MCF 10A (cell line): ENCODE measurements around the gene STAT6. TPM values are rescaled to one million over a fixed set of nuclear protein-coding genes. Genes with fewer than 3 reads are reported as not detected.
"Not testable (repeated sequence)": the region's sequence is repeated elsewhere in the genome, so short reads cannot be mapped to it uniquely, and the experiment has no call there.

Experiments
- BruUV-seq: library from RNA; stranded (reverse); fragments of 400-500 nt; replicated peaks from 2 replicates; lab custom pipeline; 2021; lab: Mats Ljungman, UMichigan
- CTCF ChIA-PET: fragments of 300-600 bp; sonication (Branson Sonifier 250); formaldehyde crosslinking; extraction: SDS; loops from one replicate; lab custom pipeline; 2021; ENCODE audit warnings: antibody characterized with exemption, inconsistent platforms; lab: Yijun Ruan, JAX
- POLR2A ChIA-PET: fragments of 300-600, 350-650 bp; sonication (Branson Sonifier 250); formaldehyde crosslinking; extraction: SDS; loops from one replicate; lab custom pipeline; 2020; ENCODE audit warnings: antibody characterized with exemption, inconsistent platforms; lab: Yijun Ruan, JAX
- DNase-seq: peaks from one replicate; pipeline ENCODE4 v3.0.0-alpha.2; 2018; ENCODE audit not compliant: unreplicated experiment
- H3K27ac Mint-ChIP-seq: one replicate; pipeline ENCODE4 v1.8.0; 2022; ENCODE audit warnings: mild to moderate bottlenecking, low read depth, mixed read lengths; ENCODE audit not compliant: unreplicated experiment
- H3K27me3 Mint-ChIP-seq: one replicate; pipeline ENCODE4 v1.8.0; 2022; ENCODE audit warnings: mixed read lengths; ENCODE audit not compliant: insufficient read depth, unreplicated experiment
- H3K36me3 Mint-ChIP-seq: one replicate; pipeline ENCODE4 v1.8.0; 2022; ENCODE audit warnings: mild to moderate bottlenecking, moderate library complexity, mixed read lengths; ENCODE audit not compliant: insufficient read depth, unreplicated experiment
- H3K4me1 Mint-ChIP-seq: one replicate; pipeline ENCODE4 v1.8.0; 2022; ENCODE audit warnings: mixed read lengths; ENCODE audit not compliant: insufficient read depth, unreplicated experiment
- H3K4me3 Mint-ChIP-seq: one replicate; pipeline ENCODE4 v1.8.0; 2022; ENCODE audit warnings: mild to moderate bottlenecking, moderate library complexity, mixed read lengths; ENCODE audit not compliant: unreplicated experiment
- H3K9me3 Mint-ChIP-seq: one replicate; pipeline ENCODE4 v1.8.0; 2022; ENCODE audit warnings: mixed read lengths; ENCODE audit not compliant: unreplicated experiment
- intact Hi-C: fragments of 100-400 bp; cut with micrococcal nuclease; formaldehyde crosslinking; loops from 2 replicates; pipeline ENCODE4 v1.14.1; 2022
- total RNA-seq: library from RNA; stranded (reverse); gene quantifications from 2 replicates; pipeline ENCODE4 v1.2.3, GENCODE V29; 2022
- TF ChIP-seq, protein P1 (sequence below): fragments of 200-600 bp; IDR thresholded peaks from one replicate; pipeline ENCODE4 v1.8.0; 2022; ENCODE audit warnings: antibody characterized with exemption, mild to moderate bottlenecking; ENCODE audit not compliant: unreplicated experiment

The STAT6 gene
- total RNA-seq, 1 experiment from 2014 or later: 99.7 TPM

DNA sequence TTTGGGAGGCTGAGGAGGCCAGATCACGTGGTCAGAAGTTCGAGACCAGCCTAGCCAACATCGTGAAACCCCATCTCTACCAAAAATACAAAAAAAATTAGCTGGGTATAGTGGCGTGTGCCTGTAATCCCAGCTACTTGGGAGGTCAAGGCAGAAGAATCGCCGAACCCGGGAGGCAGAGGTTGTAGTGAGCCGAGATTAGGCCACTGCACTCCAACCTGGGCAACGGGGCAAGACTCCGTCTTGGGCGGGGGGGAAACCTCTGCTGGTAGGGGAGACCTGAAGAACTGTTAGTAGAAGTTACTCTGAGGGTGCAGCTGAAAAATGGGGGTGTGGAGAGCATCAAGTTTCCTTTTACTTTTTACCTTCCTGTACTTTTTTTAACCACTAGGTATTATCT is 14.9 kb upstream of the STAT6 start:
- H3K4me3 Mint-ChIP-seq: peak overlapping the region; percentile 86

DNA sequence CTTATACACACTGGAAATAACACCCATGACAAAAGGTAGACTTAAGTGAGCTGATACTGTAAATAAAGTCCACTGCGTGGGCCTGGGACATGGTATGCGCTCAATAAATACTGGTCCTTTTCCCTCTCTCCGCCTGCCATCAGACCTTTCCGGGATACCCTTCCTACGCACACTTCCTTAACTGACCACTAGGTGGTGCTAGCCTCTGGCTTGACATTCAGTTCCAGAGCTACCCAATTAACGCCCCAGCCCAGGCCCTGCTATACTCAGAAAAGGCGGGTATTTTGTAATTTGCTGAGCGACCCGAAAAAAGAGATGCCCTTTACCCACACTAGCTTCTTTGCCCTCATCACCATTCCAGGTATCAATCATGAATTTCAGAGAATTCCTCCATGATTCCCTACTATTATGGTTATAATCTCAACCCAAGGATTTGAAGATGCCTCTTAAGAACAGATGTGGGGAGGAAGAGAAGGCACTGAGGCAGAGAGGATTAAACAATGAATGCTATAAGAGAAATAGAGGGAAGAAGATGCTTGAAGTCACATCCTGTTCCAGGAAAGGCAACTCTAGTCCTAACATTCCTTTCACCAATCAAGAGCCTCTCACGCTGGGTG is 13.2 kb upstream of the STAT6 start:
- H3K4me1 Mint-ChIP-seq: peaks cover 11% of the 10 kb centered on the region

More for the DNA sequence above, 14.9 kb upstream of the STAT6 start:
- H3K27ac Mint-ChIP-seq: no peak overlapping the region
- TF ChIP-seq, protein P1, sequence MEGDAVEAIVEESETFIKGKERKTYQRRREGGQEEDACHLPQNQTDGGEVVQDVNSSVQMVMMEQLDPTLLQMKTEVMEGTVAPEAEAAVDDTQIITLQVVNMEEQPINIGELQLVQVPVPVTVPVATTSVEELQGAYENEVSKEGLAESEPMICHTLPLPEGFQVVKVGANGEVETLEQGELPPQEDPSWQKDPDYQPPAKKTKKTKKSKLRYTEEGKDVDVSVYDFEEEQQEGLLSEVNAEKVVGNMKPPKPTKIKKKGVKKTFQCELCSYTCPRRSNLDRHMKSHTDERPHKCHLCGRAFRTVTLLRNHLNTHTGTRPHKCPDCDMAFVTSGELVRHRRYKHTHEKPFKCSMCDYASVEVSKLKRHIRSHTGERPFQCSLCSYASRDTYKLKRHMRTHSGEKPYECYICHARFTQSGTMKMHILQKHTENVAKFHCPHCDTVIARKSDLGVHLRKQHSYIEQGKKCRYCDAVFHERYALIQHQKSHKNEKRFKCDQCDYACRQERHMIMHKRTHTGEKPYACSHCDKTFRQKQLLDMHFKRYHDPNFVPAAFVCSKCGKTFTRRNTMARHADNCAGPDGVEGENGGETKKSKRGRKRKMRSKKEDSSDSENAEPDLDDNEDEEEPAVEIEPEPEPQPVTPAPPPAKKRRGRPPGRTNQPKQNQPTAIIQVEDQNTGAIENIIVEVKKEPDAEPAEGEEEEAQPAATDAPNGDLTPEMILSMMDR: no peak
- no peaks in the 10 kb centered on the region for H3K36me3 Mint-ChIP-seq
- ChIA-PET CTCF (interaction anchor here (0.5 to 19.4 kb wide), 18 partner anchors 8 to 368 kb away, joined by 3 to 530 read pairs (median 5); partner anchors contain the start of genes NEMP1 and STAT6), POLR2A (interaction anchor here (0.8 to 6.5 kb wide), 10 partner anchors 14 to 117 kb away, joined by 3 to 111 read pairs (median 9); partner anchors contain the start of genes NEMP1, SHMT2 and STAT6)
- intact Hi-C loops: no loop called here
- no peaks in the 10 kb centered on the region for H3K27me3 Mint-ChIP-seq
- no TSS peak for BruUV-seq
- DNase-seq: no peak
- H3K9me3 Mint-ChIP-seq: no peaks in the 10 kb centered on the region
- peaks cover 13% of the 10 kb centered on the region for H3K4me1 Mint-ChIP-seq

DNA sequence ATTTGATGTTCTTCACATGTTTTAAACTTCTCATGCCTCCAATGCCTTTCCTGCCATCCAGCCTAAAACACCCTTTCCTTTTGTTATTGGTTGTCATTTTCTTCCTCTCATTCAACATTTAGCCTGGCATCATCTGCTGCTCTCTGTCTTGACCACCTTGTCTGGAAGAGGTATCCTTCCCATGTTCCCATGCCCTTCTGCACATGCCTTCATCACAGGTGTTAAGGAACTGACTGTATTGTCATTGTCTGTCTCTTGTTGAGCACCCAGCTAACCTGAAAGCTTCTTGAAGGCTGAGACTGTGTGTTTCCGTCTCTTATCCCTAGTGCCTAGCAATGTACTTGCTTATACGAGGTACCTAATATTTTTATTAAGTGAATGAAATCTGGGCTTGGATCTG is 12.7 kb upstream of the STAT6 start:
- H3K27me3 Mint-ChIP-seq: no peaks in the 10 kb centered on the region
- ChIA-PET CTCF (interaction anchor here (0.5 to 19.4 kb wide), 31 partner anchors 9 to 370 kb away, joined by 3 to 530 read pairs (median 5); partner anchors contain the start of genes NEMP1 and STAT6), POLR2A (interaction anchor here (0.6 to 6.5 kb wide), 12 partner anchors 11 to 90 kb away, joined by 3 to 111 read pairs (median 6); partner anchors contain the start of genes NAB2 and STAT6)
- no peak overlapping the region for H3K27ac Mint-ChIP-seq
- H3K9me3 Mint-ChIP-seq: no peaks in the 10 kb centered on the region
- no peak overlapping the region for H3K4me3 Mint-ChIP-seq
- BruUV-seq: no TSS peak
- no peaks in the 10 kb centered on the region for H3K36me3 Mint-ChIP-seq
- intact Hi-C loops: loop anchor here (1.0 kb wide), 2 partner anchors 51 to 59 kb away; no protein-coding TSS in a partner anchor
- peaks cover 17% of the 10 kb centered on the region for H3K4me1 Mint-ChIP-seq
- no peak for DNase-seq
- TF ChIP-seq, protein P1: no peak

More for the DNA sequence above, 13.2 kb upstream of the STAT6 start:
- ChIA-PET CTCF (interaction anchor here (0.6 to 19.4 kb wide), 36 partner anchors 9 to 980 kb away, joined by 3 to 530 read pairs (median 4); partner anchors contain the start of genes NEMP1, SHMT2 and STAT6), POLR2A (interaction anchor here (0.5 to 6.5 kb wide), 15 partner anchors 10 to 90 kb away, joined by 3 to 111 read pairs (median 5); partner anchors contain the start of genes NAB2 and STAT6)
- TF ChIP-seq, protein P1: peak; percentile 90
- intact Hi-C loops: loop anchor here (1.0 kb wide), 2 partner anchors 51 to 59 kb away; no protein-coding TSS in a partner anchor
- H3K27ac Mint-ChIP-seq: no peak overlapping the region
- no peaks in the 10 kb centered on the region for H3K9me3 Mint-ChIP-seq
- H3K27me3 Mint-ChIP-seq: no peaks in the 10 kb centered on the region
- BruUV-seq: no TSS peak
- H3K4me3 Mint-ChIP-seq: no peak overlapping the region
- peak; percentile 85 for DNase-seq
- H3K36me3 Mint-ChIP-seq: no peaks in the 10 kb centered on the region

DNA sequence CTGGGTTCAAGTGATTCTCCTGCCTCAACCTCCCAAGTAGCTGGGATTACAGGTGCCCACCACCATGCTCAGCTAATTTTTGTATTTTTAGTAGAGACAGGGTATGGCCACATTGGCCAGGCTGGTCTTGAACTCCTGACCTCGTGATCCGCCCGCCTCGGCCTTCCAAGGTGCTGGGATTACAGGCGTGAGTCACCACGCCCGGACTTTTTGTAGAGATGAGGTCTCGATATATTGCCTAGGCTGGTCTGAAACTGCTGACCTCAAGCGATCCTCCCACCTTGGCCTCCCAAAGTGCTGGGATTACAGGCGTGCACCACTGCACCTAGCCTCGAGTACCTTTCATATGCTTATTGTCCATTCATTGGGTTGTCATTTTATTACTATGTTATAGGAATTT is 9.6 kb upstream of the STAT6 start:
- intact Hi-C loops: not testable (repeated sequence)

More for the DNA sequence above, 9.6 kb upstream of the STAT6 start:
- peaks cover 18% of the 10 kb centered on the region for H3K4me1 Mint-ChIP-seq
- H3K27me3 Mint-ChIP-seq, H3K9me3 Mint-ChIP-seq, BruUV-seq, H3K4me3 Mint-ChIP-seq, DNase-seq, H3K27ac Mint-ChIP-seq, H3K36me3 Mint-ChIP-seq: not testable (repeated sequence)
- POLR2A ChIA-PET: interaction anchor here (0.9 to 1.3 kb wide), 3 partner anchors 9 to 42 kb away, joined by 4 to 14 read pairs (median 5); partner anchors contain the start of gene STAT6
- CTCF ChIA-PET: interaction anchor here (1.2 to 19.4 kb wide), 4 partner anchors 9 to 119 kb away, joined by 3 to 530 read pairs (median 38); partner anchors contain the start of gene STAT6
